SU-DHL-6 (cell line): ENCODE data around the gene FAM161A.
"Not testable (repeated sequence)": the region's sequence is repeated elsewhere in the genome, so short reads cannot be mapped to it uniquely, and the experiment has no call there.

Experiments
- H2AFZ ChIP-seq: fragments of 200-600 bp; sonication (generic); 2 replicates; pipeline ENCODE4 v1.6.1; 2014; ENCODE audit warnings: low read depth, mild to moderate bottlenecking, moderate library complexity, mixed read lengths, antibody characterized with exemption, low read length; ENCODE audit not compliant: severe bottlenecking
- H3F3A ChIP-seq: fragments of 200-600 bp; shearing (Covaris generic); 2 replicates; pipeline ENCODE4 v1.6.0; 2016; ENCODE audit warnings: antibody characterized with exemption, mild to moderate bottlenecking; ENCODE audit not compliant: insufficient read depth
- H3K27ac ChIP-seq: fragments of 200-600 bp; sonication (generic); 2 replicates; pipeline ENCODE4 v1.5.1; 2016; ENCODE audit warnings: low read depth, mild to moderate bottlenecking, low read length, moderate library complexity, mixed read lengths
- H3K27me3 ChIP-seq: fragments of 200-600 bp; sonication (generic), shearing (Covaris generic); 2 replicates; pipeline ENCODE4 v1.6.0; 2014; ENCODE audit warnings: mild to moderate bottlenecking, low read length
- H3K36me3 ChIP-seq: fragments of 200-600 bp; sonication (generic); 2 replicates; pipeline ENCODE4 v1.6.1; 2014; ENCODE audit warnings: mild to moderate bottlenecking, low read length, mixed read lengths
- H3K4me2 ChIP-seq: fragments of 300-600, 200-600 bp; shearing (Covaris generic), sonication (generic); 2 replicates; pipeline ENCODE4 v1.6.0; 2014; ENCODE audit warnings: low read length, low read depth, mild to moderate bottlenecking; ENCODE audit not compliant: poor library complexity, severe bottlenecking
- H3K4me3 ChIP-seq: fragments of 200-600 bp; sonication (generic); 2 replicates; pipeline ENCODE4 v1.5.1; 2014; ENCODE audit warnings: antibody characterized with exemption, low read length, mild to moderate bottlenecking, mixed read lengths; ENCODE audit not compliant: insufficient read depth, poor library complexity, severe bottlenecking
- H3K79me2 ChIP-seq: fragments of 200-600 bp; sonication (generic); 2 replicates; pipeline ENCODE4 v1.6.1; 2014; ENCODE audit warnings: mild to moderate bottlenecking, low read length, moderate library complexity; ENCODE audit not compliant: insufficient read depth
- H3K9ac ChIP-seq: fragments of 200-600 bp; sonication (generic); 2 replicates; pipeline ENCODE4 v1.7.0; 2014; ENCODE audit warnings: mild to moderate bottlenecking, low read length
- H3K9me2 ChIP-seq: fragments of 200-600 bp; sonication (generic); replicated peaks from 2 replicates; pipeline ENCODE4 v1.6.1; 2014; ENCODE audit warnings: low read length; ENCODE audit not compliant: insufficient read depth
- H3K9me3 ChIP-seq: fragments of 200-600 bp; sonication (generic); 2 replicates; pipeline ENCODE4 v1.6.1; 2014; ENCODE audit warnings: low read length, mixed read lengths; ENCODE audit not compliant: insufficient read depth
- H4K20me1 ChIP-seq: fragments of 200-600 bp; sonication (generic); 2 replicates; pipeline ENCODE4 v1.6.1; 2014; ENCODE audit warnings: low read depth, mild to moderate bottlenecking, antibody characterized with exemption, low read length, moderate library complexity, mixed read lengths
- EZH2phosphoT487 ChIP-seq: fragments of 200-600 bp; sonication (generic), shearing (Covaris generic); conservative IDR thresholded peaks from 2 replicates; pipeline ENCODE4 v1.6.1; 2018; ENCODE audit warnings: mild to moderate bottlenecking, antibody characterized with exemption, low read length, moderate library complexity, mixed read lengths
- TF ChIP-seq, protein P1 (sequence below): fragments of 200-600 bp; sonication (generic); IDR thresholded peaks from one replicate; pipeline ENCODE4 v1.5.1; 2017; ENCODE audit warnings: antibody characterized with exemption, mild to moderate bottlenecking, low read length, moderate library complexity; ENCODE audit not compliant: insufficient read depth, poor library complexity, severe bottlenecking

Gene FAM161A

DNA sequence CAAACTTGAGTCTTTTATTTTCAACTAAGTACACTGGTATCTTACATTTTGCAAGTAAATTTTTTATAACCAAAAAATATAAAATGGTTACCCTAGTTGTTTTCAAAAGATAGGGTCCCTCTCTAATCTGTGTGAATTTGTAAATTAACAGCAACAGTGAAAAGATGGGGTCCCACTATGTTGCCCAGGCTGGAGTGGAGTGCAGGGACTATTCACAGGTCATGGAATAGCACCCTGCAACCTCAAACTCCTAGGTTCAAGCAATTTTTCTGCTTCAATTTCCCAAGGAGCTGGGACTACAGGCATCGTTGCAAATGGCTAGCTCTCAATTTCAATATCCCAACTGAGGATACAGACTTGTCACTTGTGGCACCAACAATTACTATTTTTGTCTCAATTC lies 22.5 kb upstream of the FAM161A start:
- Histone ChIP-seq H3K4me2 (no peak overlapping the region), H3K9me2 (no peaks in the 10 kb centered on the region), H3K27ac (no peak overlapping the region), H3K4me3 (no peak overlapping the region), H2AFZ (no peak overlapping the region), H4K20me1 (peaks cover 3% of the 10 kb centered on the region; the same call in 1 of the 2 replicates), H3F3A (peaks cover 32% of the 10 kb centered on the region; the same call in 1 of the 2 replicates), H3K27me3 (no peaks in the 10 kb centered on the region), H3K36me3 (peaks cover 69% of the 10 kb centered on the region), H3K9me3 (no peaks in the 10 kb centered on the region), H3K79me2 (peaks cover 8% of the 10 kb centered on the region), H3K9ac (no peak overlapping the region)
- TF ChIP-seq EZH2phosphoT487 = no peak
- TF ChIP-seq, protein P1, sequence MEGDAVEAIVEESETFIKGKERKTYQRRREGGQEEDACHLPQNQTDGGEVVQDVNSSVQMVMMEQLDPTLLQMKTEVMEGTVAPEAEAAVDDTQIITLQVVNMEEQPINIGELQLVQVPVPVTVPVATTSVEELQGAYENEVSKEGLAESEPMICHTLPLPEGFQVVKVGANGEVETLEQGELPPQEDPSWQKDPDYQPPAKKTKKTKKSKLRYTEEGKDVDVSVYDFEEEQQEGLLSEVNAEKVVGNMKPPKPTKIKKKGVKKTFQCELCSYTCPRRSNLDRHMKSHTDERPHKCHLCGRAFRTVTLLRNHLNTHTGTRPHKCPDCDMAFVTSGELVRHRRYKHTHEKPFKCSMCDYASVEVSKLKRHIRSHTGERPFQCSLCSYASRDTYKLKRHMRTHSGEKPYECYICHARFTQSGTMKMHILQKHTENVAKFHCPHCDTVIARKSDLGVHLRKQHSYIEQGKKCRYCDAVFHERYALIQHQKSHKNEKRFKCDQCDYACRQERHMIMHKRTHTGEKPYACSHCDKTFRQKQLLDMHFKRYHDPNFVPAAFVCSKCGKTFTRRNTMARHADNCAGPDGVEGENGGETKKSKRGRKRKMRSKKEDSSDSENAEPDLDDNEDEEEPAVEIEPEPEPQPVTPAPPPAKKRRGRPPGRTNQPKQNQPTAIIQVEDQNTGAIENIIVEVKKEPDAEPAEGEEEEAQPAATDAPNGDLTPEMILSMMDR = no peak

DNA sequence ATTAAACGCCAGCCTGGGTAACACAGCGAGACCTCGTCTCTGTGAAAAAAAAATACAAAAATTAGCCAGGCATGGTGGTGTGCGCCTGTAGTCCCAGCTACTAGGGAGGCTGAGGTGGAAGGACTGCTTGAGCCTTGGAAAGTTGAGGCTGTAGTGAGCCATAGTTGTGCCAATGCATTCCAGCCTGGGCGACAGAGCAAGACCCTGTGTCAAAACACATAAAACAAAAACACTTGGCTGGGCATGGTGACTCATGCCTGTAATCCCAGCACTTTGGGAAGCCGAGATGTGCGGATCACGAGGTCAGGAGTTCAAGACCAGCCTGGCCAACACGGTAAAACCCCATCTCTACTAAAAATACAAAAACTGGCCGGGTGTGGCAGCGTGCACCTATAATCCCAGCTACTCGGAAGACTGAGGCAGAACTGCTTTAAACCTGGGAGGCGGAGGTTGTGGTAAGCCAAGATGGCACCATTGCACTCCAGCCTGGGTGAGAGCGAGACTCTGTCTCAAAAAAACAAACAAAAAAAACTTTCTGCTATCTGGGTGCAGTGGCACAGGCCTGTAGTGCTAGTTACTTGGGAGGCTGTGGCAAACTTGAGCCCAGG lies 12.7 kb upstream of the FAM161A start:
- not testable (repeated sequence) for H4K20me1 ChIP-seq, H3K79me2 ChIP-seq, H3K27ac ChIP-seq, H3K4me3 ChIP-seq, H3K9ac ChIP-seq, H3F3A ChIP-seq, H2AFZ ChIP-seq, H3K9me2 ChIP-seq, H3K9me3 ChIP-seq, H3K27me3 ChIP-seq, H3K4me2 ChIP-seq
- H3K36me3 ChIP-seq = peaks cover 29% of the 10 kb centered on the region

DNA sequence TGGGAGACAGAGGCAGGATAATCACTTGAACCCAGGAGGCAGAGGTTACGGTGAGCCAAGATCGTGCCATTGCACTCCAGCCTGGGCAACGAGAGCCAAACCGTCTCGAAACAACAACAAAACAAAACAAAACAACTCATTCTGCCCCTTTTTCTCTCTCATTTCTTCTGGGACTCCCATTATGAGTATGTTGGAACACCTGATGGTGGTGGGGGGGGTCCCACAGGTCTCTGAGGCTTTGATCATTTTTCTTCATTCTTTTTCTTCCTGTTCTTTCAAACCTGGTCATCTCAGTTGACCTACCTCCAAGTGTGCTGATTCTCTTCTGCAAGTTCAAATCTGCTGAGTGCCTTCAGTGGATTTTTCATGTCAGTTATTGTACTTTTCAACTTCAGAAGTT lies 8.2 kb upstream of the FAM161A start:
- peaks cover 5% of the 10 kb centered on the region for H3K36me3 ChIP-seq
- H3K27ac ChIP-seq = no peak overlapping the region
- no peak overlapping the region for H3K4me2 ChIP-seq
- no peaks in the 10 kb centered on the region for H3K79me2 ChIP-seq
- H3K27me3 ChIP-seq = no peaks in the 10 kb centered on the region
- no peaks in the 10 kb centered on the region for H3K9me2 ChIP-seq
- H4K20me1 ChIP-seq = no peaks in the 10 kb centered on the region
- H3K4me3 ChIP-seq = no peak overlapping the region
- H2AFZ ChIP-seq = no peak overlapping the region
- H3K9me3 ChIP-seq = no peaks in the 10 kb centered on the region
- 0 out of 2 replicates have a peak, but pooled peaks cover 2% of the 10 kb centered on the region for H3F3A ChIP-seq
- no peak overlapping the region for H3K9ac ChIP-seq
- TF ChIP-seq, protein P1 = no peak
- TF ChIP-seq EZH2phosphoT487 = no peak

DNA sequence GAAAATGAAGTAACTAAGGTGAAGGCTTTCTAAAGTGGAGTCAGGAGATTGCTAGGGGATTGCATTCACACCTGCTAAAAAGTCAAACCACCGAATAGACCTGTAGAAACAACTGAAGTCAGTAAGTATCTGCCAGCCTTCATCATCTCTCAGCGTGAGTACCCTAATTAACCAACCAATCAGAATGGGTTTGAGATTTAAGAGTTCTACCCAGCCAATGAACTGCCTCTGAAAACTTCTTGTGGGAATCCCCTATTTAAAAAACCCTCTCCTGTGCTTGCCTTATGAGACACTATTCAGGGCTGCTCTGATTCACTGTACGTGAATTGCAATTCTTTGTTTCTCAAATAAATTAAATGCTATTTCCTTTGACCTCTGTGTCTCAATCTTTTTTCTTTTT lies 3.4 kb upstream of the FAM161A start:
- Histone ChIP-seq H4K20me1 (no peaks in the 10 kb centered on the region), H3K79me2 (no peaks in the 10 kb centered on the region), H3K9me3 (no peaks in the 10 kb centered on the region), H3K27ac (no peak overlapping the region), H3K36me3 (no peaks in the 10 kb centered on the region), H3K9ac (no peak overlapping the region), H2AFZ (no peak overlapping the region), H3K27me3 (no peaks in the 10 kb centered on the region), H3K4me2 (no peak overlapping the region), H3K4me3 (no peak overlapping the region), H3K9me2 (no peaks in the 10 kb centered on the region), H3F3A (0 out of 2 replicates have a peak, but pooled peaks cover 3% of the 10 kb centered on the region)
- TF ChIP-seq EZH2phosphoT487 = no peak
- TF ChIP-seq, protein P1 = no peak
